Lung (tissue), 12 donors: Measurements from ENCODE around the gene PRDM10. TPM values are rescaled to one million over a fixed set of nuclear protein-coding genes. Genes with fewer than 3 reads are reported as not detected.

Experiments
- ATAC-seq: fragments of 200-7000 bp; cut with Tn5 transposase; one replicate; pipeline ENCODE4 v1.9.1; 2020; ENCODE audit warnings: moderate number of reproducible peaks; ENCODE audit not compliant: insufficient read depth, low FRiP score
- DNase-seq, 3 donors: peaks; one replicate each; pipeline ENCODE4 v3.0.0-alpha.2; 2013 to 2017
- H3K27ac ChIP-seq, 2 donors: one replicate each; pipeline ENCODE4 v1.5.1; 2013; ENCODE audit warnings: mild to moderate bottlenecking in 2 of 2, moderate library complexity in 2 of 2, control low read depth in 1 of 2, inconsistent platforms in 1 of 2, low read depth in 1 of 2, low read length in 1 of 2
- H3K27me3 ChIP-seq, 3 donors: one replicate each; pipeline ENCODE4 v1.5.1; 2013; ENCODE audit warnings: low read length in 2 of 3; ENCODE audit not compliant: control insufficient read depth in 3 of 3, insufficient read depth in 3 of 3
- H3K36me3 ChIP-seq, 4 donors: one replicate each; pipeline ENCODE4 v1.5.1; 2013; ENCODE audit warnings: low read length in 4 of 4, mild to moderate bottlenecking in 1 of 4, moderate library complexity in 1 of 4; ENCODE audit not compliant: control insufficient read depth in 4 of 4, insufficient read depth in 4 of 4
- H3K4me1 ChIP-seq, 5 donors: one replicate each; pipeline ENCODE4 v1.5.1; 2013; ENCODE audit warnings: low read length in 5 of 5, mild to moderate bottlenecking in 2 of 5, moderate library complexity in 1 of 5; ENCODE audit not compliant: control insufficient read depth in 5 of 5, insufficient read depth in 5 of 5
- H3K4me3 ChIP-seq: one replicate; pipeline ENCODE4 v1.5.1; 2013; ENCODE audit warnings: mild to moderate bottlenecking, control low read depth, moderate library complexity
- H3K9ac ChIP-seq, 2 donors: one replicate each; pipeline ENCODE4 v1.5.1; 2013; ENCODE audit warnings: low read length in 2 of 2, control low read depth in 1 of 2; ENCODE audit not compliant: insufficient read depth in 1 of 2
- H3K9me3 ChIP-seq, 4 donors: one replicate each; pipeline ENCODE4 v1.5.1; 2013; ENCODE audit warnings: low read length in 3 of 4, mild to moderate bottlenecking in 1 of 4, moderate library complexity in 1 of 4; ENCODE audit not compliant: control insufficient read depth in 4 of 4, insufficient read depth in 3 of 4
- CTCF ChIP-seq: IDR thresholded peaks from 2 replicates; pipeline ENCODE4 v1.5.1; 2012; ENCODE audit warnings: mild to moderate bottlenecking; ENCODE audit errors: control extremely low read depth, extremely low read depth
- WGBS, 2 donors: extraction: QIAGEN DNeasy Blood & Tissue Kit; methylation state at CpG; one replicate each; pipeline ENCODE4 v1.1.7; 2013; 5-methylcytosine and 5-hydroxymethylcytosine counted together
- polyA plus RNA-seq, 2 donors: library from polyadenylated mRNA; stranded (reverse); fragments of 200-250 nt; gene quantifications; one replicate each; pipeline ENCODE4 v1.2.1, GENCODE V29; 2013
- total RNA-seq, 2 donors: library from RNA; depleted of rRNA in 1 of 2; stranded (reverse); fragments of >200 nt in 1 of 2; gene quantifications; one replicate each; pipeline ENCODE4 v1.2.1, GENCODE V29; 2014 to 2021
- donor health status: control.
- donor health status: control.
- donor health status: Bipolar disorder and iron deficiency.
- donor health status: healthy.
- donor health status: DM: yes; HTN: yes; CAD: no.

PRDM10 gene
- total and polyA plus RNA-seq, 4 donors, result 2.3 to 19.0 (median 5.7) TPM

- H3K36me3 ChIP-seq, result peaks cover 0 to 7% (median 4%) of the 10 kb centered on the region in 4 donors
- DNase-seq, result no peak
- no peaks in the 10 kb centered on the region for H3K27me3 ChIP-seq
- WGBS, 2 donors, result 93 to 95% methylated on average over 11 of the region's 11 CpGs
- no peak overlapping the region for H3K4me3 ChIP-seq
- H3K27ac ChIP-seq, result no peak overlapping the region
- no peak for ATAC-seq
- peaks cover 0 to 14% (median 9%) of the 10 kb centered on the region in 5 donors for H3K4me1 ChIP-seq
- H3K9ac ChIP-seq, result no peak overlapping the region
- no peak for TF ChIP-seq CTCF
- peaks cover 0 to 1% (median 0%) of the 10 kb centered on the region in 4 donors for H3K9me3 ChIP-seq
These were observed 147.5 kb downstream of the PRDM10 start for GRCh38 chr11:129855086-129855485.

GRCh38 chr11:129854232-129854805 is 148.3 kb downstream of the PRDM10 start:
- no peak for DNase-seq
- peaks cover 0 to 14% (median 9%) of the 10 kb centered on the region in 5 donors for H3K4me1 ChIP-seq
- H3K27ac ChIP-seq, result no peak overlapping the region
- H3K36me3 ChIP-seq, result peaks cover 0 to 4% (median 0%) of the 10 kb centered on the region in 4 donors
- WGBS, 2 donors, result 83 to 93% methylated on average over 7 of the region's 7 CpGs
- H3K9ac ChIP-seq, result no peak overlapping the region
- no peaks in the 10 kb centered on the region for H3K27me3 ChIP-seq
- H3K9me3 ChIP-seq, result peaks cover 0 to 3% (median 0%) of the 10 kb centered on the region in 4 donors
- ATAC-seq, result no peak
- TF ChIP-seq CTCF, result no peak
- H3K4me3 ChIP-seq, result no peak overlapping the region

GRCh38 chr11:129853518-129854231 is 149.0 kb downstream of the PRDM10 start:
- DNase-seq, result peak; percentile 65 to 87 (median 69)
- ATAC-seq, result peak; percentile 10
- peak overlapping the region in 1 of 2 donors; percentile 57 for H3K27ac ChIP-seq

More at GRCh38 chr11:129853518-129854231, 149.0 kb downstream of the PRDM10 start:
- Histone ChIP-seq H3K9me3 (peaks cover 0 to 3% (median 0%) of the 10 kb centered on the region in 4 donors), H3K9ac (no peak overlapping the region), H3K4me3 (no peak overlapping the region), H3K27me3 (no peaks in the 10 kb centered on the region), H3K4me1 (peaks cover 0 to 14% (median 10%) of the 10 kb centered on the region in 5 donors), H3K36me3 (peaks cover 0 to 2% (median 0%) of the 10 kb centered on the region in 4 donors)
- 17 to 21% methylated on average over 10 of the region's 10 CpGs for WGBS, 2 donors
- TF ChIP-seq CTCF, result no peak
